ENCODE measurements around the gene GPR3.

- TF ChIP-seq CTCF (conservative IDR thresholded peaks at IDR 0.05), result no peak
- TF ChIP-seq EZH2 (IDR thresholded peaks at IDR 0.05; ENCODE audit: low read depth), result no peak
These were observed 26.1 kb downstream of the GPR3 start for GRCh38 chr1:27418326-27419185.
